Neural progenitor cell (in vitro differentiated cells): ENCODE data around the gene VSIG10L2. TPM values are rescaled to one million over a fixed set of nuclear protein-coding genes. Genes with fewer than 3 reads are reported as not detected.

Experiments used
- DNase-seq: peaks from one replicate; pipeline ENCODE4 v3.0.0-alpha.2; 2016; ENCODE audit warnings: low spot score
- H2AFZ ChIP-seq: fragments of 200-600 bp; sonication (generic); replicated peaks from 2 replicates; pipeline ENCODE4 v1.6.1; 2016; ENCODE audit warnings: antibody characterized with exemption
- H3F3A ChIP-seq: fragments of 200-600 bp; sonication (generic); 2 replicates; pipeline ENCODE4 v1.6.1; 2016; ENCODE audit warnings: antibody characterized with exemption, low read depth
- H3K27ac ChIP-seq: fragments of 200-600 bp; sonication (generic); 2 replicates; pipeline ENCODE4 v1.5.1; 2016; ENCODE audit warnings: mild to moderate bottlenecking
- H3K27me3 ChIP-seq: fragments of 200-600 bp; sonication (generic); 2 replicates; pipeline ENCODE4 v1.6.1; 2016; ENCODE audit warnings: mild to moderate bottlenecking, moderate library complexity
- H3K36me3 ChIP-seq: fragments of 200-600 bp; sonication (generic); 2 replicates; pipeline ENCODE4 v1.5.1; 2016
- H3K4me1 ChIP-seq: fragments of 200-600 bp; sonication (generic); 2 replicates; pipeline ENCODE4 v1.6.1; 2016; ENCODE audit warnings: mixed run types
- H3K4me2 ChIP-seq: fragments of 200-600 bp; sonication (generic); 2 replicates; pipeline ENCODE4 v1.6.1; 2016
- H3K4me3 ChIP-seq: fragments of 200-600 bp; sonication (generic); 2 replicates; pipeline ENCODE4 v1.5.1; 2016
- H3K79me2 ChIP-seq: fragments of 200-600 bp; sonication (generic); 2 replicates; pipeline ENCODE4 v1.6.1; 2016; ENCODE audit warnings: low read depth
- H3K9ac ChIP-seq: fragments of 200-600 bp; sonication (generic); 2 replicates; pipeline ENCODE4 v1.6.1; 2016
- H3K9me3 ChIP-seq: fragments of 200-600 bp; sonication (generic); 2 replicates; pipeline ENCODE4 v1.5.1; 2016; ENCODE audit warnings: low read depth
- H4K20me1 ChIP-seq: fragments of 200-600 bp; sonication (generic); 2 replicates; pipeline ENCODE4 v1.6.1; 2016; ENCODE audit warnings: low read depth
- H3K27ac Mint-ChIP-seq: 3 replicates; pipeline ENCODE4 v1.8.0; 2021; ENCODE audit warnings: mixed read lengths
- H3K27me3 Mint-ChIP-seq: 2 replicates; pipeline ENCODE4 v1.8.0; 2022; ENCODE audit warnings: low read depth, mild to moderate bottlenecking, inconsistent platforms, moderate library complexity, mixed read lengths; ENCODE audit not compliant: insufficient read depth
- H3K36me3 Mint-ChIP-seq: 3 replicates; pipeline ENCODE4 v1.8.0; 2021; ENCODE audit warnings: mixed read lengths
- H3K4me1 Mint-ChIP-seq: 3 replicates; pipeline ENCODE4 v1.8.0; 2021; ENCODE audit warnings: mixed read lengths
- H3K4me3 Mint-ChIP-seq: 3 replicates; pipeline ENCODE4 v1.8.0; 2021; ENCODE audit warnings: mild to moderate bottlenecking, moderate library complexity, mixed read lengths
- H3K9me3 Mint-ChIP-seq: 3 replicates; pipeline ENCODE4 v1.8.0; 2020; ENCODE audit warnings: mixed read lengths
- EZH2 ChIP-seq: fragments of 200-600 bp; sonication (generic); IDR thresholded peaks from 2 replicates; pipeline ENCODE4 v1.6.1; 2017; ENCODE audit warnings: antibody characterized with exemption, mild to moderate bottlenecking, moderate library complexity
- EZH2phosphoT487 ChIP-seq: fragments of 200-600 bp; sonication (generic); IDR thresholded peaks from 2 replicates; pipeline ENCODE4 v1.6.1; 2017; ENCODE audit warnings: antibody characterized with exemption
- total RNA-seq: library from RNA; depleted of rRNA; stranded (reverse); fragments of >200 nt; gene quantifications from 2 replicates; pipeline ENCODE4 v1.2.3, GENCODE V29; 2015; ENCODE audit warnings: low replicate concordance
- TF ChIP-seq, protein P1 (sequence below): fragments of 200-600 bp; sonication (generic); IDR thresholded peaks from 2 replicates; pipeline ENCODE4 v1.5.1; 2017; ENCODE audit warnings: antibody characterized with exemption, mild to moderate bottlenecking

The VSIG10L2 gene
- total RNA-seq, 1 donor from 2014 or later, result not detected

DNA sequence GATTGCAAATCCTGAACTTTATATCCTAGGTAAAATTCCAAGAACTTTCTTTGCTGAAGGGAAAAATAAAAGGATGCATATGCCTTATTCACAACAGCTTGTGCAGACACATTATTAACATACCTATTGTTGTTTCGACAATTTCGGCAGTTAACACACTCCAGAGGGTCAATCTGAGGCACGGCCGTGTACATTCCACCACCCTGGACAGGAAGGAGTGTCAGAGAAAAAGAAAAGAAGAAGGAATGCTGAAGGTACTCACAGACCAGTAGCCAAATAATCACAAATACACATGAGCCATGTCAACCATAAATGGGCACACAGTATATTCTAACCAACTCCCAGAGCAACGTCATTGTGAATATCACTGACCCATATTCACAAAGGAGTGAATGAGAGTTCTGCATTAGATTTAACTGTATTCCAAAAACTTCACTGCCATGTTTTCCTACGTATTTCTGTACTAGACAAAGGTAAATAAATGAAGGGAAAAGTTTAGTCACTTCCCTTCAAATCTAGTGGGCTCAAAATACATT, 32.4 kb downstream of the VSIG10L2 start:
- peaks cover 13% of the 10 kb centered on the region for H3K4me1 ChIP-seq
- H3K27ac Mint-ChIP-seq, result no peak overlapping the region
- no peak overlapping the region for H3K4me3 ChIP-seq
- no peak overlapping the region for H3K4me3 Mint-ChIP-seq
- peaks cover 4% of the 10 kb centered on the region for H4K20me1 ChIP-seq
- TF ChIP-seq, protein P1, sequence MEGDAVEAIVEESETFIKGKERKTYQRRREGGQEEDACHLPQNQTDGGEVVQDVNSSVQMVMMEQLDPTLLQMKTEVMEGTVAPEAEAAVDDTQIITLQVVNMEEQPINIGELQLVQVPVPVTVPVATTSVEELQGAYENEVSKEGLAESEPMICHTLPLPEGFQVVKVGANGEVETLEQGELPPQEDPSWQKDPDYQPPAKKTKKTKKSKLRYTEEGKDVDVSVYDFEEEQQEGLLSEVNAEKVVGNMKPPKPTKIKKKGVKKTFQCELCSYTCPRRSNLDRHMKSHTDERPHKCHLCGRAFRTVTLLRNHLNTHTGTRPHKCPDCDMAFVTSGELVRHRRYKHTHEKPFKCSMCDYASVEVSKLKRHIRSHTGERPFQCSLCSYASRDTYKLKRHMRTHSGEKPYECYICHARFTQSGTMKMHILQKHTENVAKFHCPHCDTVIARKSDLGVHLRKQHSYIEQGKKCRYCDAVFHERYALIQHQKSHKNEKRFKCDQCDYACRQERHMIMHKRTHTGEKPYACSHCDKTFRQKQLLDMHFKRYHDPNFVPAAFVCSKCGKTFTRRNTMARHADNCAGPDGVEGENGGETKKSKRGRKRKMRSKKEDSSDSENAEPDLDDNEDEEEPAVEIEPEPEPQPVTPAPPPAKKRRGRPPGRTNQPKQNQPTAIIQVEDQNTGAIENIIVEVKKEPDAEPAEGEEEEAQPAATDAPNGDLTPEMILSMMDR, result no peak
- TF ChIP-seq EZH2, result no peak
- TF ChIP-seq EZH2phosphoT487, result no peak
- H2AFZ ChIP-seq, result no peak overlapping the region
- no peak overlapping the region for H3K27ac ChIP-seq
- no peaks in the 10 kb centered on the region for H3K9me3 Mint-ChIP-seq
- peaks cover 6% of the 10 kb centered on the region for H3K36me3 ChIP-seq
- no peak overlapping the region for H3K9ac ChIP-seq
- DNase-seq, result no peak
- H3K36me3 Mint-ChIP-seq, result peaks cover 65% of the 10 kb centered on the region
- H3K9me3 ChIP-seq, result no peaks in the 10 kb centered on the region
- no peaks in the 10 kb centered on the region for H3K27me3 ChIP-seq
- H3K4me1 Mint-ChIP-seq, result peaks cover 39% of the 10 kb centered on the region
- no peak overlapping the region for H3K4me2 ChIP-seq
- no peaks in the 10 kb centered on the region for H3K27me3 Mint-ChIP-seq
- no peaks in the 10 kb centered on the region for H3K79me2 ChIP-seq
- peaks cover 5% of the 10 kb centered on the region for H3F3A ChIP-seq

DNA sequence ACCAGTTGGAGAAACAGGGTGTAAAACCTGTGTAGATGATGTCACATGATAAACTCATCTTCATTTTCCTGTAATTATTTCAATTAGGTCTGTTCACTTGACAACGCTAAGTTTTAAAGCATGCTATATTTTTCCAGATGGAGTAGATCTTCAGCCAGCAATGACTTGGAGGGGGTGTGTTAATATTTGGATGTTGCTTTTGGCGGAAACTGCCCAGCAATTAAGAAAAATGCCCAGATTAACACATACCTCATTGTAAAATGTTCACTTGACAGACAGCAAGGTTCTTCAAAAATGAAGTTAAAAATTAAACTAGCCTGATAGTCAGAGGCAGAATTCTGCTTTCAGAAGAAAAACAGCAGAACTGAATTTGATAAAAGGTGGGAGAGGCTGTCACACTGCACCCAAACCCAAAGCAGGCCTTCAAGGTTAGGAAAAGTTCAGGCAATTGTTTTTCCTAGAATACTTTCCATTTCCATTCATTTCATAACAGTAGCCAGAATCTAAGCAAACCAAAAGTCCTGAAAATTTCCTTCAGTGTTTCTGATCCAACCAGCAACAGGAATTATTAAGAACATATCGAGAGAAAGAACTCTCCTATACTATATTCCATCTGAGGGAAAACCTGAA, 33.0 kb downstream of the VSIG10L2 start:
- no peaks in the 10 kb centered on the region for H3K79me2 ChIP-seq
- Mint-ChIP-seq H3K4me1 (peaks cover 39% of the 10 kb centered on the region), H3K4me3 (no peak overlapping the region), H3K27ac (no peak overlapping the region), H3K9me3 (no peaks in the 10 kb centered on the region), H3K36me3 (peaks cover 69% of the 10 kb centered on the region), H3K27me3 (no peaks in the 10 kb centered on the region)
- no peak overlapping the region for H2AFZ ChIP-seq
- no peak for DNase-seq
- H3K4me3 ChIP-seq, result no peak overlapping the region
- no peak overlapping the region for H3K27ac ChIP-seq
- H3F3A ChIP-seq, result peaks cover 5% of the 10 kb centered on the region
- H3K36me3 ChIP-seq, result peaks cover 6% of the 10 kb centered on the region
- H3K4me1 ChIP-seq, result peaks cover 13% of the 10 kb centered on the region
- no peak for TF ChIP-seq EZH2phosphoT487
- TF ChIP-seq EZH2, result no peak
- TF ChIP-seq, protein P1, result no peak
- H4K20me1 ChIP-seq, result peaks cover 4% of the 10 kb centered on the region
- no peak overlapping the region for H3K9ac ChIP-seq
- H3K27me3 ChIP-seq, result no peaks in the 10 kb centered on the region
- no peak overlapping the region for H3K4me2 ChIP-seq
- no peaks in the 10 kb centered on the region for H3K9me3 ChIP-seq

DNA sequence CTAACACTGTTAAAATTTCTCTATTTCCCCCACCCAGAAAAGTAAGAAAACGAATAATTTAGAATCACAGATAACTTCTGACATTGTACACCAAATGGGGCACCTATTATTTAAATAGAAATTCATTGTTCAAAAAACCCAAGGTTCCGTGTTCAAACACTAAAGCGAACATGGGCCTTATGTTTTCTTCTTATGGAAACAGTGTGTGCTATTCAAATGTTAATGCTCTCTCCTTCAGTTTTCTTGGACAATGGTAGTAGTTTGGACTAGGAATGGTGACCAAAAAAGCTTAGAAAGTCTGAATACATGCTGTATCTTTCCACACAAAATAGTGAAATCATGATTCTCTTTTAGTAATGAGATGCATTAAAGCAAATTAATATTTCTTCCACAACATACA, 33.7 kb downstream of the VSIG10L2 start:
- Histone ChIP-seq H4K20me1 (peaks cover 4% of the 10 kb centered on the region), H3K9me3 (no peaks in the 10 kb centered on the region), H3K4me1 (peaks cover 13% of the 10 kb centered on the region), H3K4me2 (no peak overlapping the region), H3K27ac (no peak overlapping the region), H3K36me3 (peaks cover 6% of the 10 kb centered on the region), H3K27me3 (no peaks in the 10 kb centered on the region), H3F3A (peaks cover 5% of the 10 kb centered on the region), H3K9ac (no peak overlapping the region), H3K4me3 (no peak overlapping the region), H3K79me2 (no peaks in the 10 kb centered on the region), H2AFZ (no peak overlapping the region)
- Mint-ChIP-seq H3K27me3 (no peaks in the 10 kb centered on the region), H3K4me1 (peaks cover 39% of the 10 kb centered on the region), H3K4me3 (no peak overlapping the region), H3K27ac (no peak overlapping the region), H3K36me3 (peaks cover 67% of the 10 kb centered on the region), H3K9me3 (no peaks in the 10 kb centered on the region)
- no peak for TF ChIP-seq EZH2phosphoT487
- TF ChIP-seq, protein P1, result no peak
- no peak for TF ChIP-seq EZH2
- no peak for DNase-seq
